MM.1S (cell line): ENCODE measurements around the gene OR1I1.

Source experiments
- EZH2 ChIP-seq: fragments of 300-600 bp; sonication (generic); optimal IDR thresholded peaks from 2 replicates; pipeline ENCODE3; 2017; ENCODE audit warnings: low read depth, mild to moderate bottlenecking, antibody characterized with exemption, low read length, mixed read lengths
- EZH2phosphoT487 ChIP-seq: fragments of 300-600 bp; sonication (generic); IDR thresholded peaks from 2 replicates; pipeline ENCODE4 v1.6.1; 2018; ENCODE audit warnings: antibody characterized with exemption, low read length
- TF ChIP-seq, protein P1 (sequence below): fragments of 300-600 bp; sonication (generic); IDR thresholded peaks from 2 replicates; pipeline ENCODE4 v1.5.1; 2016; ENCODE audit warnings: antibody characterized with exemption, low read length, mixed read lengths

DNA sequence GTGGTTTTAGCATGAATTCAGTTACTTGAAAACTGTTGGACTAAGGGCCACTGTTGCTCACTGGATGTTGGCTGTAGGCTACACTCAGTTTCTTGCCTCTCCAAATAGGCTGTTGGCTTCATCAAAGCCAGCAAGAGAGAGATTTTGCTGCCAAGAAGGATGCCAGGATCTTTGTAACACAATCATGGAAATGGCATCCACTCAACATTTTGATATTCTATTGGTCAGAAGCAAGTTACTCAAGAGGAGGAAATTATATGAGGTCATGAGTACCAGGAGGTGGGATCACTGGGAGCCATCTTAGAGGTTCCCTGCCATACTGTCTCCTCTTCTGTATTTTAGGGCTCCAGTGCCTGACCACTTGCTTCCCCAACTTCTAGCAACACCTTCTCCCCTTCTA is 55.8 kb downstream of the OR1I1 start:
- TF ChIP-seq EZH2, result no peak
- TF ChIP-seq, protein P1, sequence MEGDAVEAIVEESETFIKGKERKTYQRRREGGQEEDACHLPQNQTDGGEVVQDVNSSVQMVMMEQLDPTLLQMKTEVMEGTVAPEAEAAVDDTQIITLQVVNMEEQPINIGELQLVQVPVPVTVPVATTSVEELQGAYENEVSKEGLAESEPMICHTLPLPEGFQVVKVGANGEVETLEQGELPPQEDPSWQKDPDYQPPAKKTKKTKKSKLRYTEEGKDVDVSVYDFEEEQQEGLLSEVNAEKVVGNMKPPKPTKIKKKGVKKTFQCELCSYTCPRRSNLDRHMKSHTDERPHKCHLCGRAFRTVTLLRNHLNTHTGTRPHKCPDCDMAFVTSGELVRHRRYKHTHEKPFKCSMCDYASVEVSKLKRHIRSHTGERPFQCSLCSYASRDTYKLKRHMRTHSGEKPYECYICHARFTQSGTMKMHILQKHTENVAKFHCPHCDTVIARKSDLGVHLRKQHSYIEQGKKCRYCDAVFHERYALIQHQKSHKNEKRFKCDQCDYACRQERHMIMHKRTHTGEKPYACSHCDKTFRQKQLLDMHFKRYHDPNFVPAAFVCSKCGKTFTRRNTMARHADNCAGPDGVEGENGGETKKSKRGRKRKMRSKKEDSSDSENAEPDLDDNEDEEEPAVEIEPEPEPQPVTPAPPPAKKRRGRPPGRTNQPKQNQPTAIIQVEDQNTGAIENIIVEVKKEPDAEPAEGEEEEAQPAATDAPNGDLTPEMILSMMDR, result no peak
- TF ChIP-seq EZH2phosphoT487, result no peak
